CD4-positive, alpha-beta T cell (primary cell): Measurements from ENCODE around the gene TFAP2A. TPM values are rescaled to one million over a fixed set of nuclear protein-coding genes. Genes with fewer than 3 reads are reported as not detected.

Experiments used
- ATAC-seq: fragments of 200-7000 bp; cut with Tn5 transposase; one replicate; pipeline ENCODE4 v1.10.0; 2022; ENCODE audit warnings: mild to moderate bottlenecking; ENCODE audit not compliant: poor library complexity
- CTCF ChIA-PET: fragments of 350-600 bp; sonication (Branson Sonifier 250); formaldehyde crosslinking; loops from one replicate; lab custom pipeline; 2021; ENCODE audit warnings: antibody characterized with exemption, inconsistent platforms; lab: Charles Lee
- POLR2A ChIA-PET: fragments of 350-600 bp; sonication (Branson Sonifier 250); formaldehyde crosslinking; loops from one replicate; lab custom pipeline; 2021; ENCODE audit warnings: antibody characterized with exemption, inconsistent platforms; lab: Charles Lee
- DNase-seq, 14 experiments: peaks; one replicate each; pipeline ENCODE4 v3.0.0-alpha.2; 2013 to 2020; ENCODE audit warnings: mixed read lengths in 2 of 14
- H3K27ac ChIP-seq, 2 donors: one replicate each; pipeline versions ENCODE4 v1.5.1 to v1.7.0; 2013; ENCODE audit warnings: low read length in 2 of 2, low read depth in 1 of 2, mild to moderate bottlenecking in 1 of 2
- H3K27me3 ChIP-seq, 2 experiments: 1 replicate in 1 of 2; 2 replicates in 1 of 2; pipeline versions ENCODE4 v1.6.1 to v1.7.0; 2013; ENCODE audit warnings: low read length in 2 of 2, control low read depth in 1 of 2, mild to moderate bottlenecking in 1 of 2, moderate library complexity in 1 of 2; ENCODE audit not compliant: insufficient read depth in 2 of 2, control insufficient read depth in 1 of 2
- H3K36me3 ChIP-seq: one replicate; pipeline ENCODE4 v1.6.1; 2013; ENCODE audit warnings: low read length, control low read depth; ENCODE audit not compliant: insufficient read depth
- H3K4me1 ChIP-seq: one replicate; pipeline ENCODE4 v1.6.1; 2013; ENCODE audit warnings: low read length, control low read depth; ENCODE audit not compliant: insufficient read depth
- H3K4me3 ChIP-seq: one replicate; pipeline ENCODE4 v1.5.1; 2013; ENCODE audit warnings: mild to moderate bottlenecking, low read length, moderate library complexity
- H3K9me3 ChIP-seq, 2 experiments: 1 replicate in 1 of 2; 2 replicates in 1 of 2; pipeline versions ENCODE4 v1.6.1 to v1.7.0; 2013; ENCODE audit warnings: low read length in 2 of 2, mild to moderate bottlenecking in 2 of 2, control low read depth in 1 of 2, moderate library complexity in 1 of 2; ENCODE audit not compliant: control insufficient read depth in 1 of 2, insufficient read depth in 1 of 2
- H3K27ac Mint-ChIP-seq: one replicate; pipeline ENCODE4 v1.8.0; 2020; ENCODE audit warnings: mixed read lengths
- H3K27me3 Mint-ChIP-seq: one replicate; pipeline ENCODE4 v1.8.0; 2021; ENCODE audit warnings: mixed read lengths
- H3K36me3 Mint-ChIP-seq: one replicate; pipeline ENCODE4 v1.8.0; 2021; ENCODE audit warnings: low read depth, mixed read lengths
- H3K4me1 Mint-ChIP-seq: one replicate; pipeline ENCODE4 v1.8.0; 2021; ENCODE audit warnings: low read depth, mixed read lengths
- H3K4me3 Mint-ChIP-seq: one replicate; pipeline ENCODE4 v1.8.0; 2020; ENCODE audit warnings: mild to moderate bottlenecking, mixed read lengths
- H3K9me3 Mint-ChIP-seq: one replicate; pipeline ENCODE4 v1.8.0; 2020; ENCODE audit warnings: mixed read lengths
- CTCF ChIP-seq: fragments of 200-600 bp; IDR thresholded peaks from one replicate; pipeline ENCODE4 v1.8.0; 2022; ENCODE audit warnings: antibody characterized with exemption, mild to moderate bottlenecking
- intact Hi-C, 2 experiments: fragments of 100-400 bp; cut with DNase I in 1 of 2; cut with micrococcal nuclease in 1 of 2; formaldehyde crosslinking; loops; one replicate each; pipeline versions ENCODE4 v1.15.1 to v1.9.0; 2023 to 2025; cut with DNase I, micrococcal nuclease
- microRNA-seq: library from miRNA; unstranded; fragments of <30 nt; microRNA quantifications from one replicate; pipeline ENCODE4 v1.2.0, GENCODE V29; 2021; ENCODE audit warnings: borderline microRNAs expressed, borderline replicate concordance
- total RNA-seq, 174 experiments: library from RNA in 2 of 174; stranded (reverse) in 2 of 174; gene quantifications; one replicate each; pipeline ENCODE4 v1.2.3 and lab custom pipeline; 2021 to 2026

TFAP2A gene
- total RNA-seq, 2 experiments from 2014 or later, result 0.16 TPM; not detected in 1

GRCh38 chr6:10347561-10348327 is 67.1 kb downstream of the TFAP2A start:
- ChIA-PET CTCF (no interaction called here), POLR2A (no interaction called here)
- no peaks in the 10 kb centered on the region for H3K36me3 Mint-ChIP-seq
- DNase-seq, result no peak
- no peak for TF ChIP-seq CTCF
- no peaks in the 10 kb centered on the region for H3K36me3 ChIP-seq
- peaks cover 4% of the 10 kb centered on the region for H3K9me3 Mint-ChIP-seq
- no peak overlapping the region for H3K27ac ChIP-seq
- intact Hi-C loops, result no loop called here
- ATAC-seq, result no peak
- no peaks in the 10 kb centered on the region for H3K4me1 ChIP-seq
- no peak overlapping the region for H3K4me3 ChIP-seq
- H3K27me3 ChIP-seq, result no peaks in the 10 kb centered on the region
- H3K4me1 Mint-ChIP-seq, result no peaks in the 10 kb centered on the region
- H3K27ac Mint-ChIP-seq, result no peak overlapping the region
- no peak overlapping the region for H3K4me3 Mint-ChIP-seq
- H3K9me3 ChIP-seq, result peaks cover 0 to 3% of the 10 kb centered on the region in 2 experiments
- peaks cover 16% of the 10 kb centered on the region for H3K27me3 Mint-ChIP-seq

Small RNAs within 50 kb of the gene (microRNA-seq; reads per million reads assigned to microRNA genes)
- gene MIR5689, result not detected

Other genes with a start within 250 kb of the TFAP2A start
- 1 to 10 TPM; 1.5 to 1.8 TPM for gene GCNT2, start 106.3 kb upstream of the TFAP2A start, total RNA-seq